Lung microvascular endothelial cell (primary cell): ENCODE data around the gene ELOVL6. TPM values are rescaled to one million over a fixed set of nuclear protein-coding genes. Genes with fewer than 3 reads are reported as not detected.
"Not testable (repeated sequence)": the region's sequence is repeated elsewhere in the genome, so short reads cannot be mapped to it uniquely, and the experiment has no call there.

Experiments used
- DNase-seq, 2 donors: peaks; one replicate each; pipeline versions ENCODE4 v3.0.0 to v3.0.0-alpha.2; 2010; ENCODE audit warnings: low read depth in 2 of 2
- total RNA-seq: library from RNA; depleted of rRNA; stranded (reverse); fragments of >200 nt; gene quantifications from 2 replicates; pipeline ENCODE4 v1.2.1, GENCODE V29; 2014

ELOVL6 gene
- total RNA-seq = 0.99 and 2.2 TPM in 2 replicates

DNA sequence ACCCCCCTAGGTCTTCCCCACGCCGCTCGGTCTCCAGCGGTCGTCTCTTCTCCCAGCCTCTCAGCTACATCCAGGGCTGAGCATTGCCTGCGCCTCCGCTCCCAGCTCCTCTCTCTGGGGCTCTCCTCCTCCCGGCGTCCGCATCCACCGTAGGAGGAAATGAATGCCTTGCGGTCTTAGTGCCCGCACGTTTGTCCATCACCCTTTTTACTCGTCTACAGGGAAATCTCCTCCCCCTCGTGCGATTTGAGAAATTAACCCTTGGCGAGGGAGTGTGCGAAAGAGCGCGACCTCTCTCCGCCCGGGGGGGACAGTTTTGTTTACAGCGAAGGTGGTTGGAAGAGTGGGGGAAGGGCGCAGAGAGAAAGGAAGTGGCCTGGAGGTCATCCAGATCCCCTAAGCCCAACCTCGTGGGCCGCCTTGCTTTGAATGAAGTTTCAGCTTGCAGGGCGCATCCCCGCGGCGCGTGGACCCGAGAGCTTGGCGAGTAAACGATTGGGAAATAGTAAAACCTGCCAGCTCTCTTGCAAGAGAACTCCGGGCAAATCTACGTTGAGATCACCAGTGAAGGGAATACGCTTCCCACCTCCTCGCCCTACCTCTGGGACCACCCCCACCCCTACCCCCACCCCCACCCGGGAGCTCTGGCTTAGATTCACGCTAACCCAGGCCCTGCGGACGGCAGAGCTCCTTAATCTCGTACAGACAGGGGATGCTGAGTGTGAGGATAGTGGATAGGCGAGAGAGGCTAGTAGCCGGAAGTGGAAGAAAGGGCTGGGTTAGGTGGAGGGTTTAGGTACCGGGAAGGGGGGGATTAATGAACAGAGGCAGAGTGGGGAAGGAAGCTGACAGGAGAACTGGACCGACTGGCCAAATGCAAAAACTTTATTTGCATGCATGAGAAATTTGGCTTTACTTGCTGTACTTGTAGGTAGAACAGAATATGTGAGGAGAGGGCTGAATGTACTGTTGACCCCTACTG is at the start of gene ELOVL6:
ELOVL6 (minus strand) TSS at position 181 of the 982 bp plus-strand sequence. CDS start 280 bp downstream, outside the sequence.
- DNase-seq = peak; percentile 28 to 52

- no peak for DNase-seq
Observed at GRCh38 chr4:110248100-110248499, 49.7 kb upstream of the ELOVL6 start.

- DNase-seq = no peak
Observed at GRCh38 chr4:110247591-110247990, 49.2 kb upstream of the ELOVL6 start.

DNA sequence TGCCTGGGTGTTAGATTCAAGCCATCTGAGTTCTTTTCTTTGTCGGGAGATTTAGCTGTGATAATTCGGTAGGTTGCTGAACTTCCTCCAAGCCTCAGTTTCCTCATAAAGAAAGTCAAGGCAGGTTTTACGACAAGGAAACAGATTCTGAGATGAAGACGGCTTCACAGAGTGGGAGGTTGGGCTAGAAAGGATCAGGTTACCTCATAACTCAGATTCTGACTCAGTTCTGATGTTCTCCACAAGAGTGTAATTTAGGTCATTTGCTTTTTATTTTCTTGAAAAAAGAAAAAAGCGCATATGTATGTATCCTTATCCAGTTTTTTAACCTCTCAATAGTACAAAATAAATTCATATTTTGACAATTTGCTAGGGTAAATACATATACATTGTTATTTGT is 47.2 kb upstream of the ELOVL6 start:
- DNase-seq = no peak

DNA sequence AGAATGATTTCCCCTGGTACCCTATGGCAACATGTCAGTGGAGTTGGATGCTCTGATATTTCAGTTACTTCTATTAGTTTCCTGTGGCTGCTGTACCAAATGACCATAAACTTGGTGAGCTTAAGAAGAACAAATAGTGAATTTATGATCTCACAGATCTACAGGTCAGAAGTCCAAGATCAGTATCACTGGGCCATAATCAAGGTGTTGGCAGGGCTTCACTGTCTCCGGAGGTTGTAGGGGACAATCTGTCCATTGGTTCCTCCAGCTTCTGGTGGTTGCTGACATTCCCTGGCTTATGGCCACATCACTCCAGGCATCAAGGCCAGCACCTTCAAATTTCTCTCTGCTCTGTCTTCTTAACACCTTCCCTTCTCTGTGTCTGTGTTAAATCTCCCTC is 37.9 kb upstream of the ELOVL6 start:
- DNase-seq = no peak

DNA sequence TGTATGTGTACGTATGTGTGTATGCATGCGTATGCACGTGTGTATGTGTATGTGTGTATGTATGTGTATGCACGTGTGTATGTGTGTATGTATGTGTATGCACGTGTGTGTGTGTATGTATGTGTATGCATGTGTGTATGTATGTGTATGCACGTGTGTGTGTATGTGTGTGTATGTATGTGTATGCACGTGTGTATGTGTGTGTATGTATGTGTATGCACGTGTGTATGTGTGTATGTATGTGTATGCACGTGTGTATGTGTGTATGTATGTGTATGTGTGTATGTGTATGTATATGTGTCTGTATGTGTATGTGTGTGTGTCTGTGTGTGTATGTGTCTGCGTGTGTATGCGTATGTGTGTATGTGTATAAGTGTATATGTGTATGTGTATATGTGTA is 35.2 kb upstream of the ELOVL6 start:
- not testable (repeated sequence) for DNase-seq

- no peak for DNase-seq
Observed at GRCh38 chr4:110231869-110232268, 33.5 kb upstream of the ELOVL6 start.

GRCh38 chr4:110229266-110229665 is 30.9 kb upstream of the ELOVL6 start:
- no peak for DNase-seq

- no peak for DNase-seq
Observed at GRCh38 chr4:110224812-110225211, 26.4 kb upstream of the ELOVL6 start.

DNA sequence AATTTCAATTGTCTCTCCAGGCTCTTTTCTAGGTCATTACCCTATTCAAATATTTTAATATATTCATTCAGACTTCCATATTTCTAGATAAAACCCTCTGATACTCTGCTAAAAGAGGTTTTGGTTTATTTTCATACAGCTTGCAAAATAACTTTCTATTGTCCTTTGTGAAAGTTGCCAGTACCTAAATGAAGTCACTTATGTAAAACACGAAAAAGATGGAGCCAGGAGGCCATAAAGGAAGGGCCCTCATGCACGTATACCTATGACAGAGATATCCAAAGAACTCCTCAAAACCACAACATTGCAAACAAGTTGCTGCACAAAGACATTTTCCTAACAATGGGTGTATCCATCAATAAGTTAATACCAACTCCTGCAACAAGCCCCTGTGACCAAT is 25.7 kb upstream of the ELOVL6 start:
- no peak for DNase-seq

DNA sequence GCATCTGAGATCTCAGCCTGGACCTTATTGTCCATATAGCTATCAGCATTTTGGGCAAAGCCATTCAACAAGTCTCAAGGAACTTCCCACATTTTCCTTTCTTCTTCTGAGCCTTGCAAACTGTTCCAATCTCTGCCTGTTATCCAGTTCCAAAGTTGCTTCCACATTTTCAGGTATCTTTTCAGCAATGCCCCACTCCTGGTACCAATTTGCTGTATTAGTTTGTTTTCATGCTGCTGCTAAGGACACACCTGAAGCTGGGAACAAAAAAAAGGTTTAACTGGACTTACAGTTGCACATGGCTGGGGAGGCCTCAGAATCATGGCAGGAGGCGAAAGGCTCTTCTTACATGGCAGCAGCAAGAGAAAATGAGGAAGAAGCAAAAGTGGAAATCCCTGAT is 20.5 kb upstream of the ELOVL6 start:
- not testable (repeated sequence) for DNase-seq

GRCh38 chr4:110217181-110217580 is 18.8 kb upstream of the ELOVL6 start:
- DNase-seq = not testable (repeated sequence)

- DNase-seq = no peak
Observed at GRCh38 chr4:110216129-110216528, 17.7 kb upstream of the ELOVL6 start.

DNA sequence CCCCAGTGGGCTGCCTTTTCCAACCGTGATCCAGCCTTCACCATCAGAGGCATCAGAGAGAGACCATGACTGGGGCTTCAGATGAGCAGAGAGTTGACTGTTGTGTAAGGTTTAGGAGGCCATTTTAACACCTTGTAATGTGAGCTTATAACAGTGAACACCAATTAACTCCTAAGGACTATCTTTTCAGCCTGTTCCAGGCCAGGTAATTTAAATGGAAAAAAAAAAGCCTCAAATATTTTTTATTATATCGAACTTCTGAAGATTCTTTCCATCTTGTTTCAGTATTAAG is 13.3 kb upstream of the ELOVL6 start:
- no peak for DNase-seq

DNA sequence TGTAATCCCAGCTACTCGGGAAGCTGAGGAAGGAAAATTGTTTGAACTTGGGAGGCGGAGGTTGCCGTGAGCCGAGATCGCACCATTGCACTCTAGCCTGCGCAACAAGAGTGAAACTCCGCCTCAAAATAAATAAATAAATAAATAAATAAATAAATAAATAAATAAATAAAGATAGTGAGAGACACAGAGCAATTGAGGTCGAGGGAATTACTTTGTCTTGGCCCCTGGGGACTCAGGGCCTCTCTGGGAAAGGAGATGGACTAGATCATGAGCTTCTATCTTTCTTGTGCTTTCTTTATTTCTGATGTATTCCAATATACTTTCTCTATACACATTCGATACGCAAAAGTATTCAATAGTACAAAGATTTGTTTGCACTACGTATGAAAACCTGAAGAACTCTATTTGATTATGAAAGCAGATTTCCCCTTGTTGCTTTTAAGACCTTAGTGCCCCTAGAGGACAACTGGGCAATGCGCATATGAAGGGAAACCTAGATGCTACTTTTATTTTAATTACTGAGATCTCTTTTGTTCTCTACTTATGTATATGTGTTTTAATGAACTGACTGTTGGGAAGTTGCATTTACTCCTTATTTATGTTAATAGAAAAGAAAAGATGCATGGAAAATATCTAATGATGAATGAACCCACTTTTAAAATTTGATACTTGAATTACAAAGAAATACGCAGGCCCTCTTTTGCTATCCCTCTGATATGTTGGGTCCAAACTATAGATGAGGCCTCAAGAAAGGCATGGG is 12.8 kb upstream of the ELOVL6 start:
- DNase-seq = peak; percentile 64 to 67

- no peak for DNase-seq
Observed at GRCh38 chr4:110208419-110208818, 10.0 kb upstream of the ELOVL6 start.

- no peak for DNase-seq
Observed at GRCh38 chr4:110207233-110207632, 8.8 kb upstream of the ELOVL6 start.

DNA sequence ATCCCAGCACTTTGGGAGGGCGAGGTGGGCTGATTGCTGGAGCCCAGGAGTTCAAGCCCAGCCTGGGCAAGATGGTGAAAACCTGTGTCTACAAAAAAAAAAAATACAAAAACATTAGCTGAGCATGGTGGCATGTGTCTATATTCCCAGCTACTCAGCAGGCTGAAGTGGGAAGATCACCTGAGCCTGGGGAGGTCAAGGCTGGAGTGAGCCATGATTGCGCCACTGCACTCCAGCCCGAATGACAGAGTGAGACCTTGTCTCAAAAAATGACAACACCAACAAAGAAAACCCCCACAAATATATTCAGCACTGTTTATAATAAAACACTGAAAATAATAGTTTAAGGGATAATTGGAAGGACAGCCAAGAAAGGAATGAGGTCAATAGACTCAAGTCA is 3.6 kb upstream of the ELOVL6 start:
- no peak for DNase-seq

DNA sequence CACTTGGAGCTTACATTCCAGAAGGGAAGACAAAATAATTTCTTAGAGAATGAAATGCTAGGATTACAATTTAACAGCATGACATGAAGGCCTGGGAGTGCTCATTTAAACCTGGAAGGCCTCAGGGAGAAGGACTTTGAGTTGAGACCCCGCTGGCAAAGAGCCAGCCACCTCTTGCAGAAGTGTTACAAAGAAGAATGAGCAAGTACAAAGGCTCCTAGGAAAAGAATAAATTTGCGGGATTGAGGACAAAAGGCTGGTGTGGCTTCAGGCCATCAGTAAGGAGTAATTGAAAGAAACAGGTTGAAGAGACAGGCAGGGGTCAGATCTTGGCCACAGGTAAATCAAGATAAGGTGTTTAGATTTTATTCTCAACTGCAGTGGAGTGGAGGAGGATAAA is 3.1 kb upstream of the ELOVL6 start:
- no peak for DNase-seq

- DNase-seq = no peak
Observed at GRCh38 chr4:110200689-110201088, 2.3 kb upstream of the ELOVL6 start.

DNA sequence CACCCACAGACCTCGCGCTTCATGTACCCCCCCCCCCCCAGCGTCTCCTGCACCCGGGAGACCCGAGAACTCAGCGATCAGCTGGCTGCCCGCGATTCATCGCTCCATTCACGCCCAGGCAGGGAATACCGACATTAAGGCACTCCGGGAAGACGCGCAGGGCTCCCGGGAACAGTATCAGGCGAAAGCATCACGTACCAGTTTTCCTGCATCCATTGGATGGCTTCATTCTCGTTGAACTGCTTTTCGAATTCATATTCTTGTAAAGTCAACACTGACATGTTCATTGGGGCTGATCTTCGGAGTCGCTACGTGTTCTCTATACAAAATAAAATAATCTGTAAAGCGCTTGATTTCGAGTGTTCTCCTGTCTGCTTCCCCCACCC is 373 bp downstream of the ELOVL6 start:
- peak; percentile 32 to 40 for DNase-seq

- DNase-seq = peak in 1 of 2 donors; percentile 12
Observed at GRCh38 chr4:110197529-110198042, 829 bp downstream of the ELOVL6 start.
